Endothelial cell of hepatic sinusoid (primary cell): ENCODE measurements around the gene SLC17A1.

Experiments used
- in situ Hi-C: cut with HindIII; loops from 2 replicates; pipeline ENCODE4 v1.10.0; 2017; ENCODE audit warnings: low sequenced_read_pairs

SLC17A1 gene

GRCh38 chr6:25831532-25832306 is at the start of gene SLC17A1:
SLC17A1 (minus strand) TSS chr6:25832052; CDS start chr6:25830557, 1,495 bp downstream.
- in situ Hi-C loops = loop anchor here (5.0 kb wide), 1 partner anchor 49 kb away; no protein-coding TSS in a partner anchor

GRCh38 chr6:25880601-25881000 is 48.7 kb upstream of the SLC17A1 start:
- in situ Hi-C loops = no loop called here

GRCh38 chr6:25878721-25879322 is 47.0 kb upstream of the SLC17A1 start:
- in situ Hi-C loops = no loop called here

- in situ Hi-C loops = no loop called here
Measured at GRCh38 chr6:25875926-25876602, 44.2 kb upstream of the SLC17A1 start.

GRCh38 chr6:25875563-25875905 is 43.7 kb upstream of the SLC17A1 start:
- in situ Hi-C loops = no loop called here

GRCh38 chr6:25874822-25875562 is 43.1 kb upstream of the SLC17A1 start:
- in situ Hi-C loops = no loop called here

- in situ Hi-C loops = no loop called here
Measured at GRCh38 chr6:25874118-25874517, 42.3 kb upstream of the SLC17A1 start, which contains the start of gene SLC17A3. SLC17A3 (minus strand) TSS chr6:25874243; CDS start chr6:25868387, 5,856 bp downstream.

- in situ Hi-C loops = no loop called here
Measured at GRCh38 chr6:25872814-25873213, 41.0 kb upstream of the SLC17A1 start.

- in situ Hi-C loops = no loop called here
Measured at GRCh38 chr6:25869840-25870239, 38.0 kb upstream of the SLC17A1 start.

GRCh38 chr6:25868436-25869183 is 36.8 kb upstream of the SLC17A1 start:
- in situ Hi-C loops = no loop called here

- in situ Hi-C loops = no loop called here
Measured at GRCh38 chr6:25866011-25866410, 34.2 kb upstream of the SLC17A1 start.

- in situ Hi-C loops = no loop called here
Measured at GRCh38 chr6:25863360-25863759, 31.5 kb upstream of the SLC17A1 start.

GRCh38 chr6:25862199-25862598 is 30.3 kb upstream of the SLC17A1 start:
- in situ Hi-C loops = no loop called here

- in situ Hi-C loops = no loop called here
Measured at GRCh38 chr6:25852756-25853155, 20.9 kb upstream of the SLC17A1 start.

- in situ Hi-C loops = no loop called here
Measured at GRCh38 chr6:25851961-25852360, 20.1 kb upstream of the SLC17A1 start.

GRCh38 chr6:25844518-25844917 is 12.7 kb upstream of the SLC17A1 start:
- in situ Hi-C loops = no loop called here

- in situ Hi-C loops = no loop called here
Measured at GRCh38 chr6:25842526-25842925, 10.7 kb upstream of the SLC17A1 start.

GRCh38 chr6:25835442-25836283 is 3.8 kb upstream of the SLC17A1 start:
- in situ Hi-C loops = no loop called here

GRCh38 chr6:25834950-25835349 is 3.1 kb upstream of the SLC17A1 start:
- in situ Hi-C loops = loop anchor here (5.0 kb wide), 1 partner anchor 53 kb away; no protein-coding TSS in a partner anchor
